ENCODE data around the gene CCT6A.
"Not testable (repeated sequence)": the region's sequence is repeated elsewhere in the genome, so short reads cannot be mapped to it uniquely, and the experiment has no call there.

CCT6A gene

DNA sequence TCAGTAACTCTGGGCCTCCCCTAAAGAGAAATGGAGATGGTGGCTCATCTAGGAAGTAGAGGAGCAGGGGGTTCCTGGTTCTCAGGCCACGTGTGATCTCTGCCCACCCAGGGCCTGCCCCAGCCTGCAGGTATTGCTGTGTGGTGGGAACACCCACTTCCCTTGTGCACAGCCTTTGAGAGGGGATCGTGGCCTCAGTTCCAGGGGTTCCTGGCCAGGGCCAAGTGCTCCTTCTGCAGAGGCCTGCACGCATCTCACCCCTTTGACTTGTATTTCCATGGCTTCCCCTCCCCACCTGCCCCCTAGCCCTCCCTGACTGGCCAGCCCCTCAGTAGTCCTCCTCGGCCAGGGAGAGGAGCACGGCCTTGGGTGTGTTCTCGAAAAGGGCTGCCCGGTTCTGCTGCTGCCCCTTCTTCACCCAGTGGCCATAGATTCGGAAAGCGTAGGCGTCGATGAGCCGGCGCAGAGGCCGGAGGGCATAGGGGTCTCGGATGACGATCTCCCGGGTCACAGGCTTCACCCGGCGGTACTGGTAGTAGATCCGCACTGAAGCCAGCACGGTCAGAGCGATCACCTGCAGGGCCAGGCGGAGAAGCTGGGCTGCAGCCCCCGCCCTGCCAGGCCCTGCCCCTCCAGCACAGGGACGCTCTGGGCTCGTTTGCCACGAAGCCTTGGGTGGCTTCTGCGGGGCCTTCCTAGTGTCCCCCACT is 29.3 kb downstream of the CCT6A start:
- not testable (repeated sequence) for H3K27ac ChIP-seq (ENCODE audit: low read depth, low read length); H3K79me2 ChIP-seq (ENCODE audit: control insufficient read depth, insufficient read depth, low read length, unreplicated experiment); H2AFZ ChIP-seq (ENCODE audit: low read length, unreplicated experiment); H3K27me3 ChIP-seq (ENCODE audit: insufficient read depth, low read length); H3K36me3 ChIP-seq (ENCODE audit: insufficient read depth, low read length); H3K4me3 ChIP-seq (ENCODE audit: low read depth, low read length)
- peaks cover 16% of the 10 kb centered on the region for H3K4me1 ChIP-seq (ENCODE audit: control insufficient read depth, insufficient read depth, low read length, unreplicated experiment)

- no peak overlapping the region for H3K27ac ChIP-seq (ENCODE audit: low read depth, low read length)
- H3K4me1 ChIP-seq (ENCODE audit: control insufficient read depth, insufficient read depth, low read length, unreplicated experiment): peaks cover 12% of the 10 kb centered on the region
These were observed 30.2 kb downstream of the CCT6A start for GRCh38 chr7:56081626-56082340.

DNA sequence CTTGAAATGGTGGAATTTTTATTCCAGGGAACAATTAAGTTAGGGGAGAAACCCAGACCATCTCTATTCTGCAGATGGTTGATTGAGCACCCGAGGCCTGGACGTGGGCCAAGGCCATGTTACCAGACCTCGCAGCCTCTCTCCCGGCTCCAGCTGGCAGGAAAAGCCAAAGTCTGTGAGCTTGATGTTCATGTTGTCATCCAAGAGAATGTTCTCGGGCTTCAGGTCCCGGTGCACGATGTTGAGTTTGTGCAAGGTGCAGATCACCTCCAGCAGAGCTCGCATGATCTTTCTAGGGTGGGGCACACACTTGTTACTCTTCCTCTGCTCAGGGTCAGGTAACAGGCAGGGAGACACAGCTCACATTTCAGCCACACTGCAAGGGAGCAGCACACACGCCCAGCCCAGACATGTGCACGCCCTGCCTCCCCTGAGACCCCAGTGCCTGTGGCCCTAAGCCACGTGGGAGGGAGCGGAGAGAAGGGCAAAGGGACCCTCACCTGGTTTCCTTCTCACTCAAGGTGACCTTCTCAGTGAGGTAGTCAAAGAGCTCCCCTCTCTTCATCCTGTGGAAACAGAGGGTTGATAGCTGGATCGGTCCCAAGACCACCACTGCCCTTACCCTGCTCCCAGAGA is 31.7 kb downstream of the CCT6A start:
- Histone ChIP-seq H3K4me1 (ENCODE audit: control insufficient read depth, insufficient read depth, low read length, unreplicated experiment) (peaks cover 11% of the 10 kb centered on the region), H3K27ac (ENCODE audit: low read depth, low read length) (no peak overlapping the region), H3K79me2 (ENCODE audit: control insufficient read depth, insufficient read depth, low read length, unreplicated experiment) (no peaks in the 10 kb centered on the region), H3K36me3 (ENCODE audit: insufficient read depth, low read length) (peaks cover 4% of the 10 kb centered on the region; the same call in 1 of the 2 replicates), H3K4me3 (ENCODE audit: low read depth, low read length) (no peak overlapping the region), H2AFZ (ENCODE audit: low read length, unreplicated experiment) (no peak overlapping the region), H3K27me3 (ENCODE audit: insufficient read depth, low read length) (no peaks in the 10 kb centered on the region)

More at GRCh38 chr7:56081626-56082340, 30.2 kb downstream of the CCT6A start:
- Histone ChIP-seq H3K79me2 (ENCODE audit: control insufficient read depth, insufficient read depth, low read length, unreplicated experiment) (no peaks in the 10 kb centered on the region), H3K4me3 (ENCODE audit: low read depth, low read length) (no peak overlapping the region), H3K27me3 (ENCODE audit: insufficient read depth, low read length) (no peaks in the 10 kb centered on the region), H2AFZ (ENCODE audit: low read length, unreplicated experiment) (no peak overlapping the region), H3K36me3 (ENCODE audit: insufficient read depth, low read length) (peaks cover 4% of the 10 kb centered on the region; the same call in 1 of the 2 replicates)

- Histone ChIP-seq H3K4me3 (ENCODE audit: low read depth, low read length) (no peak overlapping the region), H3K27me3 (ENCODE audit: insufficient read depth, low read length) (no peaks in the 10 kb centered on the region), H3K27ac (ENCODE audit: low read depth, low read length) (no peak overlapping the region), H3K79me2 (ENCODE audit: control insufficient read depth, insufficient read depth, low read length, unreplicated experiment) (no peaks in the 10 kb centered on the region), H3K4me1 (ENCODE audit: control insufficient read depth, insufficient read depth, low read length, unreplicated experiment) (no peaks in the 10 kb centered on the region), H2AFZ (ENCODE audit: low read length, unreplicated experiment) (no peak overlapping the region), H3K36me3 (ENCODE audit: insufficient read depth, low read length) (no peaks in the 10 kb centered on the region)
These were observed 35.2 kb downstream of the CCT6A start for GRCh38 chr7:56086761-56087160.

DNA sequence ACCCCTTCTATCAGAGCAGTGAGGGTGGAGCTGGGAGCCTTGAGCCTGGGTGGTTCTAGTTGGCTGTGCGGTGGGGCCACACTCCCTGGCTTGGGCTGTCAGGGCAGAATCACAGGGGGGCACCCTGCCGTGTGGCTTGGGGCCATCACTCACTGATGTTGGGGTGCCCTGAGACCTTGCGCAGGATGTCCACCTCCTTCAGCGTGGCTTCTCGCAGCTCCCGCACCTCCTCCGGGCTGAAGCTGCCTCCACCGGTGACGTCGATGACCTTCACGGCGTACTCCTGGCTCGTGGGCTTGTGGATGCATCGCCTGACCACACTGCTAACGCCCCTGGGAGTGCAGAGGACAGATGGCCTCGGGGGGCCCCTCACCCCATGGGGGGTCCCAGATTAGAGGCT is 35.9 kb downstream of the CCT6A start:
- H2AFZ ChIP-seq (ENCODE audit: low read length, unreplicated experiment): no peak overlapping the region
- no peak overlapping the region for H3K27ac ChIP-seq (ENCODE audit: low read depth, low read length)
- H3K4me3 ChIP-seq (ENCODE audit: low read depth, low read length): no peak overlapping the region
- no peaks in the 10 kb centered on the region for H3K36me3 ChIP-seq (ENCODE audit: insufficient read depth, low read length)
- H3K4me1 ChIP-seq (ENCODE audit: control insufficient read depth, insufficient read depth, low read length, unreplicated experiment): peaks cover 3% of the 10 kb centered on the region
- no peaks in the 10 kb centered on the region for H3K79me2 ChIP-seq (ENCODE audit: control insufficient read depth, insufficient read depth, low read length, unreplicated experiment)
- no peaks in the 10 kb centered on the region for H3K27me3 ChIP-seq (ENCODE audit: insufficient read depth, low read length)

GRCh38 chr7:56091591-56091990 is 40.0 kb downstream of the CCT6A start:
- peaks cover 7% of the 10 kb centered on the region for H3K4me1 ChIP-seq (ENCODE audit: control insufficient read depth, insufficient read depth, low read length, unreplicated experiment)
- H3K27ac ChIP-seq (ENCODE audit: low read depth, low read length): no peak overlapping the region
- no peak overlapping the region for H2AFZ ChIP-seq (ENCODE audit: low read length, unreplicated experiment)
- no peaks in the 10 kb centered on the region for H3K27me3 ChIP-seq (ENCODE audit: insufficient read depth, low read length)
- no peaks in the 10 kb centered on the region for H3K36me3 ChIP-seq (ENCODE audit: insufficient read depth, low read length)
- no peaks in the 10 kb centered on the region for H3K79me2 ChIP-seq (ENCODE audit: control insufficient read depth, insufficient read depth, low read length, unreplicated experiment)
- H3K4me3 ChIP-seq (ENCODE audit: low read depth, low read length): no peak overlapping the region

DNA sequence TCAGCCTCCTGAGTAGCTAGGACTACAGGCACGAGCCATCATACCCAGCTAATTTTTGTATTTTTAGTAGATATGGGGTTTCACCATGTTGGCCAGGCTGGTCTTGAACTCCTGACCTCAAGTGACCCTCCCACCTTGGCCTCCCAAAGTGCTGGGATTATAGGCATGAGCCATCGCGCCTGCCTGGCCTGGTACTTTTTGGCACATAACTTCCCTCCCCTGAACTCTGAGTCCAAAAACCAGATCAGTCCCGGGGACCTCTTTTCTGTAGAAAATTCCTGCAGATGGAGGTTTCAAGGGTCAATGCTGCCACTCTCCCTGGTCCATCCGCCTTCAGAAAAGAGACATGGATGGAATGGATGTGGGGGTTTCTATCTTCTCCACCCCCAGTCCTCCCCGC is 40.8 kb downstream of the CCT6A start:
- H3K27ac ChIP-seq (ENCODE audit: low read depth, low read length); H3K4me3 ChIP-seq (ENCODE audit: low read depth, low read length); H3K79me2 ChIP-seq (ENCODE audit: control insufficient read depth, insufficient read depth, low read length, unreplicated experiment); H3K27me3 ChIP-seq (ENCODE audit: insufficient read depth, low read length); H3K36me3 ChIP-seq (ENCODE audit: insufficient read depth, low read length); H3K4me1 ChIP-seq (ENCODE audit: control insufficient read depth, insufficient read depth, low read length, unreplicated experiment); H2AFZ ChIP-seq (ENCODE audit: low read length, unreplicated experiment): not testable (repeated sequence)

DNA sequence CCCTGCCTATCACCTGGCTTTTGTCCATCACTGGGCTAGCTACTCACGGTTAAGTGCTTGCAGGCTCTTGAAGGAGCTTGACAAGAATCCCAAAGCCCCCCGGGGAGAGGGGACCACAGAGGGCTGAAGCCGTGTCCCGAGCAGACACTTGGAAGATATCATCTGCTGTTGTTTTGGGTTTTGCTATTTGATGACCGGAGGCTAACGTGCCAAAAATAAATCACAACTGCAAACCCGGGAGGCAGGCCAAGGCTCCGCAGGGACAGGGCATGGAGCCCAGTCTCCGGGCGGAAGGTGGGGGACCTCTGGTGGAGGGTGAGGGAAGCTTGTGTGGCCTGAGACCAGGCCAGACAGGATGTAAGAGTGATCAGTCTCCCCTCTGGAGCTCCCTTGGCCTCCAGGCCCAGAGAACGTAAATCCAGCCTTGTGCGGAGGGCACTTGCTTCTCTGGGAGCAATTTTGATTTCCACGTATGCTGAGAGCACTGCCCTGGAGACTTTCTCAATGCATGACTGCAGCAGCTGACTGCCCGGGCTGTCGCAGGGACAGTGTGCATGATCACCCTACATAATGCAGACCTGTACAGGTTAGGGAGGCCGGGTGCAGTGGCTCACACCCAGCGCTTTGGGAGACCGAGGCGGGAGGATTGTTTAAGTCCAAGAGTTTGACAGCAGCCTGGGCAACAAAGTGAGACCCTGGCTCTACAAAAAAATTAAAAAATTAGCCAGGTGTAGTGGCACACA is 41.4 kb downstream of the CCT6A start, which contains the start of gene PHKG1:
PHKG1 (minus strand) TSS at position 164 of the 743 bp plus-strand sequence. CDS start 4,011 bp downstream, outside the sequence.
- H3K27me3 ChIP-seq (ENCODE audit: insufficient read depth, low read length): no peaks in the 10 kb centered on the region
- no peaks in the 10 kb centered on the region for H3K79me2 ChIP-seq (ENCODE audit: control insufficient read depth, insufficient read depth, low read length, unreplicated experiment)
- H3K36me3 ChIP-seq (ENCODE audit: insufficient read depth, low read length): no peaks in the 10 kb centered on the region
- H3K4me3 ChIP-seq (ENCODE audit: low read depth, low read length): no peak within 1 kb of the TSS
- no peak within 1 kb of the TSS for H2AFZ ChIP-seq (ENCODE audit: low read length, unreplicated experiment)
- peaks cover 12% of the 10 kb centered on the region for H3K4me1 ChIP-seq (ENCODE audit: control insufficient read depth, insufficient read depth, low read length, unreplicated experiment)
- no peak within 1 kb of the TSS for H3K27ac ChIP-seq (ENCODE audit: low read depth, low read length)

GRCh38 chr7:56097700-56098099 is 46.1 kb downstream of the CCT6A start:
- Histone ChIP-seq H3K27me3 (ENCODE audit: insufficient read depth, low read length) (no peaks in the 10 kb centered on the region), H3K4me3 (ENCODE audit: low read depth, low read length) (no peak overlapping the region), H3K36me3 (ENCODE audit: insufficient read depth, low read length) (peaks cover 10% of the 10 kb centered on the region; the same call in 1 of the 2 replicates), H2AFZ (ENCODE audit: low read length, unreplicated experiment) (no peak overlapping the region), H3K4me1 (ENCODE audit: control insufficient read depth, insufficient read depth, low read length, unreplicated experiment) (peaks cover 7% of the 10 kb centered on the region), H3K27ac (ENCODE audit: low read depth, low read length) (peak overlapping the region; percentile 22; the same call in 1 of the 2 replicates), H3K79me2 (ENCODE audit: control insufficient read depth, insufficient read depth, low read length, unreplicated experiment) (no peaks in the 10 kb centered on the region)
